Spinal cord (tissue), 10 donors: ENCODE results near the gene MTFP1. TPM values are rescaled to one million over a fixed set of nuclear protein-coding genes. Genes with fewer than 3 reads are reported as not detected.

Source experiments
- DNase-seq, 6 donors: peaks; one replicate each; pipeline versions ENCODE4 v3.0.0 to v3.0.0-alpha.2; 2013 to 2015; ENCODE audit warnings: low spot score in 6 of 6, low read depth in 4 of 6
- H3K27ac ChIP-seq: one replicate; pipeline ENCODE4 v1.5.1; 2013; ENCODE audit warnings: low read depth, low read length, control low read depth
- H3K27me3 ChIP-seq: one replicate; pipeline ENCODE4 v1.6.1; 2013; ENCODE audit warnings: low read length; ENCODE audit not compliant: control insufficient read depth, insufficient read depth
- H3K36me3 ChIP-seq: one replicate; pipeline ENCODE4 v1.6.1; 2013; ENCODE audit warnings: low read length; ENCODE audit not compliant: control insufficient read depth, insufficient read depth
- H3K4me1 ChIP-seq: one replicate; pipeline ENCODE4 v1.6.1; 2013; ENCODE audit warnings: low read length; ENCODE audit not compliant: control insufficient read depth, insufficient read depth
- H3K4me3 ChIP-seq: one replicate; pipeline ENCODE4 v1.5.1; 2013; ENCODE audit warnings: low read depth, low read length, control low read depth
- H3K9me3 ChIP-seq: one replicate; pipeline ENCODE4 v1.6.1; 2013; ENCODE audit warnings: low read length; ENCODE audit not compliant: control insufficient read depth, insufficient read depth
- WGBS: methylation state at CpG from one replicate; pipeline ENCODE4 v1.1.5; 2013; ENCODE audit warnings: missing lambda C conversion rate; ENCODE audit not compliant: insufficient coverage; 5-methylcytosine and 5-hydroxymethylcytosine counted together
- polyA plus RNA-seq, 2 donors: library from polyadenylated mRNA; unstranded; fragments of 120-200 nt; gene quantifications; one replicate each; pipeline ENCODE4 v1.2.1, GENCODE V29; 2013; ENCODE audit not compliant: insufficient read length in 2 of 2
- total RNA-seq, 2 donors: library from RNA; depleted of rRNA in 1 of 2; stranded (reverse); fragments of 120-200 nt in 1 of 2; fragments of >200 nt in 1 of 2; gene quantifications; one replicate each; pipeline versions ENCODE4 v1.2.3 to v1.2.4, GENCODE V29; 2013 to 2014
- donor health status: healthy.

MTFP1 gene
- total and polyA plus RNA-seq, 4 donors = 2.1 to 9.5 (median 6.4) TPM

GRCh38 chr22:30423959-30424533, 1.5 kb upstream of the MTFP1 start:
- WGBS = under 1% methylated on average over 26 of the region's 31 CpGs
- peaks cover 19% of the 10 kb centered on the region for H3K36me3 ChIP-seq
- peak overlapping the region; percentile 65 for H3K4me3 ChIP-seq
- no peaks in the 10 kb centered on the region for H3K9me3 ChIP-seq
- DNase-seq = peak; percentile 99 to 100 (median 100)
- peak overlapping the region; percentile 98 for H3K27ac ChIP-seq
- peaks cover 60% of the 10 kb centered on the region for H3K4me1 ChIP-seq
- H3K27me3 ChIP-seq = no peaks in the 10 kb centered on the region

- no peaks in the 10 kb centered on the region for H3K27me3 ChIP-seq
- H3K36me3 ChIP-seq = peaks cover 25% of the 10 kb centered on the region
- 32% methylated on average over 14 of the region's 20 CpGs for WGBS
- peak overlapping the region; percentile 98 for H3K27ac ChIP-seq
- H3K4me3 ChIP-seq = peak overlapping the region; percentile 69
- DNase-seq = no peak
- no peaks in the 10 kb centered on the region for H3K9me3 ChIP-seq
- H3K4me1 ChIP-seq = peaks cover 56% of the 10 kb centered on the region
Observed at GRCh38 chr22:30424534-30425326, 838 bp upstream of the MTFP1 start.

GRCh38 chr22:30425327-30425615, 297 bp upstream of the MTFP1 start:
- H3K27ac ChIP-seq = peak overlapping the region; percentile 63
- DNase-seq = no peak
- H3K9me3 ChIP-seq = no peaks in the 10 kb centered on the region
- H3K4me1 ChIP-seq = peaks cover 51% of the 10 kb centered on the region
- H3K27me3 ChIP-seq = no peaks in the 10 kb centered on the region
- H3K4me3 ChIP-seq = peak overlapping the region; percentile 69
- WGBS = 14% methylated on average over 7 of the region's 9 CpGs
- peaks cover 21% of the 10 kb centered on the region for H3K36me3 ChIP-seq

GRCh38 chr22:30426388-30427353, 1.1 kb downstream of the MTFP1 start:
- H3K4me1 ChIP-seq = peaks cover 51% of the 10 kb centered on the region
- H3K4me3 ChIP-seq = peak overlapping the region; percentile 69
- peak in 2 of 6 donors; percentile 86 to 87 for DNase-seq
- no peak overlapping the region for H3K27ac ChIP-seq
- peaks cover 21% of the 10 kb centered on the region for H3K36me3 ChIP-seq
- H3K9me3 ChIP-seq = no peaks in the 10 kb centered on the region
- no peaks in the 10 kb centered on the region for H3K27me3 ChIP-seq
- 61% methylated on average over 23 of the region's 29 CpGs for WGBS

- H3K4me3 ChIP-seq = no peak overlapping the region
- peaks cover 21% of the 10 kb centered on the region for H3K36me3 ChIP-seq
- no peaks in the 10 kb centered on the region for H3K27me3 ChIP-seq
- H3K4me1 ChIP-seq = peaks cover 41% of the 10 kb centered on the region
- no peak overlapping the region for H3K27ac ChIP-seq
- no CpG with 5 or more reads among the region's 1 CpG for WGBS
- peak in 1 of 6 donors; percentile 11 for DNase-seq
- H3K9me3 ChIP-seq = no peaks in the 10 kb centered on the region
Observed at GRCh38 chr22:30427871-30428270, 2.3 kb downstream of the MTFP1 start.

- H3K9me3 ChIP-seq = no peaks in the 10 kb centered on the region
- no peaks in the 10 kb centered on the region for H3K27me3 ChIP-seq
- 50% methylated on average over 4 of the region's 4 CpGs for WGBS
- no peak for DNase-seq
- H3K27ac ChIP-seq = no peak overlapping the region
- H3K4me3 ChIP-seq = no peak overlapping the region
- H3K36me3 ChIP-seq = peaks cover 21% of the 10 kb centered on the region
- peaks cover 23% of the 10 kb centered on the region for H3K4me1 ChIP-seq
Observed at GRCh38 chr22:30429887-30430286, 4.3 kb downstream of the MTFP1 start.

- peaks cover 21% of the 10 kb centered on the region for H3K36me3 ChIP-seq
- no peak for DNase-seq
- H3K27me3 ChIP-seq = no peaks in the 10 kb centered on the region
- no peak overlapping the region for H3K4me3 ChIP-seq
- H3K4me1 ChIP-seq = peaks cover 21% of the 10 kb centered on the region
- H3K9me3 ChIP-seq = no peaks in the 10 kb centered on the region
- no peak overlapping the region for H3K27ac ChIP-seq
- WGBS = 75% methylated on average over 2 of the region's 4 CpGs
Observed at GRCh38 chr22:30430933-30431332, 5.4 kb downstream of the MTFP1 start.

- no peaks in the 10 kb centered on the region for H3K27me3 ChIP-seq
- DNase-seq = no peak
- no peaks in the 10 kb centered on the region for H3K9me3 ChIP-seq
- H3K4me3 ChIP-seq = no peak overlapping the region
- H3K4me1 ChIP-seq = peaks cover 10% of the 10 kb centered on the region
- peaks cover 18% of the 10 kb centered on the region for H3K36me3 ChIP-seq
- no peak overlapping the region for H3K27ac ChIP-seq
- WGBS = 93% methylated on average over 2 of the region's 4 CpGs
Observed at GRCh38 chr22:30432096-30432495, 6.5 kb downstream of the MTFP1 start.

- no peaks in the 10 kb centered on the region for H3K27me3 ChIP-seq
- H3K4me1 ChIP-seq = peaks cover 8% of the 10 kb centered on the region
- H3K4me3 ChIP-seq = no peak overlapping the region
- no peaks in the 10 kb centered on the region for H3K9me3 ChIP-seq
- no peak overlapping the region for H3K27ac ChIP-seq
- WGBS = 25% methylated on average over 1 of the region's 2 CpGs
- H3K36me3 ChIP-seq = peaks cover 14% of the 10 kb centered on the region
- DNase-seq = no peak
Observed at GRCh38 chr22:30432520-30432919, 7.0 kb downstream of the MTFP1 start.
